ENCODE measurements around the gene FEZ2.

FEZ2 gene

GRCh38 chr2:36507408-36507812 lies 90.6 kb downstream of the FEZ2 start:
- H3K36me3 ChIP-seq (ENCODE audit: control insufficient read depth, low read length): peaks cover 38% of the 10 kb centered on the region
- no peaks in the 10 kb centered on the region for H3K9me3 ChIP-seq (ENCODE audit: control insufficient read depth, insufficient read depth, low read length)
- H3K4me2 ChIP-seq (ENCODE audit: low read length): no peak overlapping the region
- TF ChIP-seq EZH2phosphoT487 (IDR thresholded peaks at IDR 0.05; ENCODE audit: borderline replicate concordance, low read length) (no peak), CTCF (IDR thresholded peaks at IDR 0.05; ENCODE audit: low read depth, low read length, poor library complexity, severe bottlenecking) (peak; percentile 81)
- H3K79me2 ChIP-seq (ENCODE audit: control insufficient read depth, low read length): no peaks in the 10 kb centered on the region
- H3K9me2 ChIP-seq (replicated peaks; ENCODE audit: control insufficient read depth, low read length): no peaks in the 10 kb centered on the region
- H3F3A ChIP-seq (ENCODE audit: control insufficient read depth, insufficient read depth): no peaks in the 10 kb centered on the region
- H4K20me1 ChIP-seq (ENCODE audit: control insufficient read depth, insufficient read depth, low read depth, low read length): no peaks in the 10 kb centered on the region
- no peaks in the 10 kb centered on the region for H3K27me3 ChIP-seq (ENCODE audit: control insufficient read depth, low read length)
- no peaks in the 10 kb centered on the region for H3K4me1 ChIP-seq (ENCODE audit: control insufficient read depth, low read length)
- H3K4me3 ChIP-seq (ENCODE audit: low read length): no peak overlapping the region
- no peak overlapping the region for H3K27ac ChIP-seq (ENCODE audit: low read depth, low read length)
